GM06990 (cell line): Measurements from ENCODE around the gene GNLY.

ENCODE experiments used
- DNase-seq: peaks from one replicate; pipeline ENCODE4 v3.0.0-alpha.2; 2011; ENCODE audit not compliant: insufficient read length; ENCODE audit errors: extremely low read depth
- H3K27me3 ChIP-seq: replicated peaks from 2 replicates; pipeline ENCODE4 v1.6.0; 2011; ENCODE audit warnings: low read length; ENCODE audit not compliant: control insufficient read depth, insufficient read depth
- H3K36me3 ChIP-seq: 2 replicates; pipeline ENCODE4 v1.5.1; 2011; ENCODE audit warnings: low read length; ENCODE audit not compliant: control insufficient read depth, insufficient read depth
- H3K4me3 ChIP-seq: replicated peaks from 2 replicates; pipeline ENCODE4 v1.5.1; 2011; ENCODE audit warnings: low read depth, mild to moderate bottlenecking, control low read depth, low read length
- TF ChIP-seq, protein P1 (sequence below): IDR thresholded peaks from 2 replicates; pipeline ENCODE4 v1.5.1; 2011; ENCODE audit warnings: low read length, control low read depth, mild to moderate bottlenecking, inconsistent platforms; ENCODE audit not compliant: insufficient read depth, poor library complexity, severe bottlenecking

Gene GNLY

DNA sequence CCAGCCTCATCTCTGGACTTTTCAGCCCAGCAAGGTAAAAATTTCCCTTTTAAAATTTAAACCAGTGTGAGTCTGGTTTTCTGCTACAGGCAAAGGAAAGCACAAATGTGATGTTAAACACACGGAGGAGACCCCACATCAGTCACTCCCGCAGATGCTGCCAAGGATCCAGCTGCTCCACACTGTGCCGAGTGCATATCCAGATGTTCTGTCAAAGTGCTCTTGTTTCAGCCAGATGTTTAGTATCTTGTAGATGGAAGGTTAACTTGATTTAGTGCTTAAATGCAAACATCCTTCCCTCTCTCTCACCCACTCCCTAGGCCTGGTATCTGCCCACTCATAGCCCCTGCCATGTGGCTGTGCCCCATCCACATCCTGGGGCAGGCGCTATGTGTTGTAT, 43.8 kb downstream of the GNLY start:
- Histone ChIP-seq H3K27me3 (no peaks in the 10 kb centered on the region; the same call in 1 of the 2 replicates), H3K36me3 (no peaks in the 10 kb centered on the region), H3K4me3 (no peak overlapping the region)
- TF ChIP-seq, protein P1, sequence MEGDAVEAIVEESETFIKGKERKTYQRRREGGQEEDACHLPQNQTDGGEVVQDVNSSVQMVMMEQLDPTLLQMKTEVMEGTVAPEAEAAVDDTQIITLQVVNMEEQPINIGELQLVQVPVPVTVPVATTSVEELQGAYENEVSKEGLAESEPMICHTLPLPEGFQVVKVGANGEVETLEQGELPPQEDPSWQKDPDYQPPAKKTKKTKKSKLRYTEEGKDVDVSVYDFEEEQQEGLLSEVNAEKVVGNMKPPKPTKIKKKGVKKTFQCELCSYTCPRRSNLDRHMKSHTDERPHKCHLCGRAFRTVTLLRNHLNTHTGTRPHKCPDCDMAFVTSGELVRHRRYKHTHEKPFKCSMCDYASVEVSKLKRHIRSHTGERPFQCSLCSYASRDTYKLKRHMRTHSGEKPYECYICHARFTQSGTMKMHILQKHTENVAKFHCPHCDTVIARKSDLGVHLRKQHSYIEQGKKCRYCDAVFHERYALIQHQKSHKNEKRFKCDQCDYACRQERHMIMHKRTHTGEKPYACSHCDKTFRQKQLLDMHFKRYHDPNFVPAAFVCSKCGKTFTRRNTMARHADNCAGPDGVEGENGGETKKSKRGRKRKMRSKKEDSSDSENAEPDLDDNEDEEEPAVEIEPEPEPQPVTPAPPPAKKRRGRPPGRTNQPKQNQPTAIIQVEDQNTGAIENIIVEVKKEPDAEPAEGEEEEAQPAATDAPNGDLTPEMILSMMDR = no peak
- DNase-seq = no peak

GRCh38 chr2:85740193-85740592, 46.0 kb downstream of the GNLY start:
- TF ChIP-seq, protein P1 = no peak
- Histone ChIP-seq H3K36me3 (no peaks in the 10 kb centered on the region), H3K27me3 (no peaks in the 10 kb centered on the region; the same call in 1 of the 2 replicates), H3K4me3 (no peak overlapping the region)
- DNase-seq = no peak

DNA sequence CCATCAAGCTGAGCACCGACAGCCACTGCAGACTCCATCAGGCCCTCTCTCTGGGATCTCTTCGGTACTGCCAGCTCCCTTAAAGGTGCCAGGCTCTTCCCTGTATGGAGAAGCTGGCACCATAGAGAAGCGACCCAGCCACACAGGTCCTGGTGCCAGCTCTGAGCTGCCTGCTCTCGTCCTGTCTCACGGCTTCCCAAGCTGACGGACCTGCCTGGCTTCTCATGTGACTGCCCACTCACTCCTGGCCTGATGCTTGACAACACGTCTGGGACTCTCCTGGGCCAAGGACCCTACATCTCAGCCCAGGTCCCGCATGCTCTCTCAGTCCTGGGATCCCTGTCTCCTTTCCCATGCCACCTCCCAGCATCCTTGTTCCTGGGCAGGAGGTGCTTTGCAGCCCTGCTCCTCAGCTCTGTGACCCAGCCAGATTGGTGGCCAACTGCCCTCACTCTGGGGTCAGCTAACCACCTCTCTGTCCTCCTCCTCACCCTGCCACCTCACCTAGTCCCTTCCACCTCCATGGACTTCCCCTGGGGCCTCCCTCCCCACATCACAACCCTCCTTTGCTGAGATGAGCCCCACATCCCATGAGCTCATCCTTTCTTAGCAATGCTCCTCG, 47.2 kb downstream of the GNLY start:
- DNase-seq = no peak
- H3K4me3 ChIP-seq = no peak overlapping the region
- no peaks in the 10 kb centered on the region; the same call in 1 of the 2 replicates for H3K27me3 ChIP-seq
- TF ChIP-seq, protein P1 = no peak
- H3K36me3 ChIP-seq = no peaks in the 10 kb centered on the region

- Histone ChIP-seq H3K36me3 (no peaks in the 10 kb centered on the region), H3K4me3 (no peak overlapping the region), H3K27me3 (no peaks in the 10 kb centered on the region; the same call in 1 of the 2 replicates)
- TF ChIP-seq, protein P1 = no peak
- no peak for DNase-seq
These were observed 47.8 kb downstream of the GNLY start for GRCh38 chr2:85741833-85742455.

GRCh38 chr2:85743304-85743978, 49.3 kb downstream of the GNLY start:
- no peak overlapping the region for H3K4me3 ChIP-seq
- H3K36me3 ChIP-seq = no peaks in the 10 kb centered on the region
- TF ChIP-seq, protein P1 = no peak
- no peak for DNase-seq
- H3K27me3 ChIP-seq = no peaks in the 10 kb centered on the region; the same call in none of the 2 replicates
